NB4 (cell line): ENCODE data around the gene PTCSC3.

ENCODE experiments used
- CTCF ChIP-seq: IDR thresholded peaks from one replicate; pipeline ENCODE4 v1.5.1; 2012; ENCODE audit warnings: low read depth, low read length
- MAX ChIP-seq: IDR thresholded peaks from 2 replicates; pipeline ENCODE4 v1.6.1; 2011; ENCODE audit warnings: low read depth, low read length
- MYC ChIP-seq: IDR thresholded peaks from 2 replicates; pipeline ENCODE4 v1.6.1; 2011; ENCODE audit warnings: low read depth, low read length
- POLR2A ChIP-seq: IDR thresholded peaks from 2 replicates; pipeline ENCODE4 v1.6.1; 2011; ENCODE audit warnings: mild to moderate bottlenecking; ENCODE audit not compliant: insufficient read length; ENCODE audit errors: extremely low read depth

GRCh38 chr14:36208690-36209278 lies 32.3 kb upstream of the PTCSC3 start:
- TF ChIP-seq CTCF (no peak), POLR2A (no peak), MAX (no peak), MYC (no peak)
